GM12864 (cell line): ENCODE data around the gene MYO6.

Experiments
- DNase-seq: peaks from one replicate; pipeline ENCODE4 v3.0.0-alpha.2; 2011; ENCODE audit warnings: low read depth
- H3K4me3 ChIP-seq: 2 replicates; pipeline ENCODE4 v1.5.1; 2011; ENCODE audit warnings: mild to moderate bottlenecking, low read depth, low read length, control low read depth
- CTCF ChIP-seq: IDR thresholded peaks from 2 replicates; pipeline ENCODE4 v1.5.1; 2011; ENCODE audit warnings: low read depth, mild to moderate bottlenecking, moderate library complexity, low read length, control low read depth, inconsistent platforms; ENCODE audit errors: missing control alignments

The MYO6 gene

GRCh38 chr6:75791881-75792280 lies 42.8 kb downstream of the MYO6 start:
- no peak for DNase-seq
- no peak overlapping the region for H3K4me3 ChIP-seq
- TF ChIP-seq CTCF = no peak

DNA sequence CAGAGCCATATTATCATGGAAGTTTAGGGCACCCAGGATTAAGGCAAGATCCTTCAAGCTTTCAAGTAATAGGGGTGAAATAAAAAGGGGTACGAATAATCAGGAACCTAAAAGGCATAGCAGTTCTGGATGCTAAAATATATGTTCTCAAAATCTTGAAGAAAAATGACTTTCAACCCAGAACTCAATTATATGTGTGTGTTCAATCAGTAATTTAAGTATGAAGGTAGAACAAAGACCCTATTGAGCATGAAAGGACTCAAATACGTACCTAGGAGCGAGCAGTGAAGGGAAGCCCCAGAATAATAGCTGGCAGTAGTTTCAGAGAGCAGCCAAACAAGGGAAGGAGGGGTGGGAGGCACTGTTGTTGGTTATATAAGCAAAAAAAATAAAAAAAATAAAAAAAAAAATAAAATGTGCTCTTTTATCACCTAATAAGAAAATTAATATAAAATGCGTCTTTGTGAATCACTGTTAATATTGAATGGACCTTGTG lies 45.4 kb downstream of the MYO6 start:
- no peak for DNase-seq
- TF ChIP-seq CTCF = no peak

GRCh38 chr6:75794954-75795739 lies 46.1 kb downstream of the MYO6 start:
- TF ChIP-seq CTCF = no peak
- H3K4me3 ChIP-seq = no peak overlapping the region
- no peak for DNase-seq

More for the DNA sequence above, 45.4 kb downstream of the MYO6 start:
- no peak overlapping the region for H3K4me3 ChIP-seq

DNA sequence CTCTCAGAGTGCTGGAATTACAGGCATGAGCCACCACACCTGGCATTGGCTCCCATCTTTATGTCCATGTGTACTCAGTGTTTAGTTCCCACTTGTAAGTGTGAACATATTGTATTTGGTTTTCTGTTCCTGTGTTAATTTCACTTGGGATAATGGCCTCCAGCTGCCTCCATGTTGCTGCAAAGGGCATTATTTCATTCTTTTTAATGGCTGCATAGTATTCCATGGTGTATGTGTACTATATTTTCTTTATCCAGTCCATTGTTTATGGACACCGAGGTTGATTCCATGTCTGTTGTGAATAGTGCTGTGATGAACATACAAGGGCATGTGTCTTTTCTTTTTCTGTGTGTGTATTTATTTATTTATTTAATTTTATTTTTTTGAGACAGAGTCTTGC lies 47.7 kb downstream of the MYO6 start:
- DNase-seq = no peak
- H3K4me3 ChIP-seq = no peak overlapping the region
- no peak for TF ChIP-seq CTCF

- no peak for DNase-seq
- TF ChIP-seq CTCF = no peak
- no peak overlapping the region for H3K4me3 ChIP-seq
These were observed 51.1 kb downstream of the MYO6 start for GRCh38 chr6:75800133-75800532.

DNA sequence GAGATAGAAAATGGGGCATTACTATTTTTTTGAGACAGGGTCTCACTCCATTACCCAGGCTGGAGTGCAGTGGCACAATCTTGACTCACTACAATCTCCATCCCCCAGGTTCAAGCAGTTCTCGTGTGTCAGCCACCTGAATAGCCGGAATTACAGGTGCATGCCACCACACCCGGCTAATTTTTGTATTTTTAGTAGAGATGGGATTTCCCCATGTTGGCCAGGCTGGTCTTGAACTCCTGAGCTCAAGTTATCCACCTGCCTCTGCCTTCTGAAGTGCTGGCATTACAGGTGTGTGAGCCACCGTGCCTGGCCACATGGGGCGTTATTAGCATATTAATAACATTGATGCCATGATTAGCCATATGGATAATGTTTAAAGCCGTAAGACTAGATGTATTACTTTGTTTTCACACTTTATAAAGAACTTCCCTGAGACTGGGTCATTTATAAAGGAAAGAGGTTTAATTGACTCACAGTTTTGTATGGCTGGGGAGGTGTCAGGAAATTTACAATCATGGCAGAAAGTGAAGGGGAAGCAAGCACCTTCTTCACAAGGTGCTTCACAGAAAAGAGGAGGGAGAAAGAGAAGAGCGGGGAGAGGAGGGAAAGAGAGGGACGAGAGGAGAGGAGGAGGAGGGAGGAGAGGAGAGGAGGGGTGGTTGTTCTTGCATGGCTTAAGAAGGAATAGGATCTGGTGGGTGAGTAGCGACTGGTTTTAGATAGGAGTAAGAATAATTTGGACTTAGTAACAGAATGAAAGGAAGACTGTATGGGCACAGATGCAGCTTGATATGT lies 51.9 kb downstream of the MYO6 start:
- no peak for TF ChIP-seq CTCF
- H3K4me3 ChIP-seq = no peak overlapping the region
- no peak for DNase-seq
